ENCODE results near the gene EOLA2. TPM values are rescaled to one million over a fixed set of nuclear protein-coding genes. Genes with fewer than 3 reads are reported as not detected.
"Not testable (repeated sequence)": the region's sequence is repeated elsewhere in the genome, so short reads cannot be mapped to it uniquely, and the experiment has no call there.

Gene EOLA2
- total RNA-seq, 1 donor from 2014 or later: 25.5 TPM

- H3K4me1 ChIP-seq; H3K27ac ChIP-seq (replicated peaks); intact Hi-C loops (cut with micrococcal nuclease); H3K4me3 ChIP-seq; H3K36me3 ChIP-seq; H3K27me3 ChIP-seq (ENCODE audit: low read depth); H3K9me3 ChIP-seq (replicated peaks); DNase-seq: not testable (repeated sequence)
These were observed 13.9 kb downstream of the EOLA2 start for GRCh38 chrX:149924434-149924833.

- DNase-seq; H3K9me3 ChIP-seq (replicated peaks); H3K4me1 ChIP-seq; H3K4me3 ChIP-seq; H3K27me3 ChIP-seq (ENCODE audit: low read depth); H3K27ac ChIP-seq (replicated peaks); intact Hi-C loops (cut with micrococcal nuclease); H3K36me3 ChIP-seq: not testable (repeated sequence)
These were observed 14.5 kb downstream of the EOLA2 start for GRCh38 chrX:149923836-149924235.

GRCh38 chrX:149916745-149917392, 21.4 kb downstream of the EOLA2 start:
- intact Hi-C loops (cut with micrococcal nuclease): no loop called here
- no peaks in the 10 kb centered on the region for H3K4me1 ChIP-seq
- H3K9me3 ChIP-seq (replicated peaks): peaks cover 7% of the 10 kb centered on the region
- no peaks in the 10 kb centered on the region for H3K27me3 ChIP-seq (ENCODE audit: low read depth)
- H3K27ac ChIP-seq (replicated peaks): no peak overlapping the region
- no peak overlapping the region for H3K4me3 ChIP-seq
- DNase-seq: no peak
- no peaks in the 10 kb centered on the region for H3K36me3 ChIP-seq
- TF ChIP-seq CTCF (IDR thresholded peaks at IDR 0.05; ENCODE audit: borderline replicate concordance): no peak

- no peak for TF ChIP-seq CTCF (IDR thresholded peaks at IDR 0.05; ENCODE audit: borderline replicate concordance)
- no peaks in the 10 kb centered on the region for H3K36me3 ChIP-seq
- H3K27ac ChIP-seq (replicated peaks): no peak overlapping the region
- intact Hi-C loops (cut with micrococcal nuclease): no loop called here
- H3K4me1 ChIP-seq: no peaks in the 10 kb centered on the region
- H3K9me3 ChIP-seq (replicated peaks): peaks cover 7% of the 10 kb centered on the region
- H3K4me3 ChIP-seq: no peak overlapping the region
- no peaks in the 10 kb centered on the region for H3K27me3 ChIP-seq (ENCODE audit: low read depth)
- DNase-seq: no peak
These were observed 28.1 kb downstream of the EOLA2 start for GRCh38 chrX:149910178-149910695.

- no peaks in the 10 kb centered on the region for H3K36me3 ChIP-seq
- no peak for TF ChIP-seq CTCF (IDR thresholded peaks at IDR 0.05; ENCODE audit: borderline replicate concordance)
- H3K27me3 ChIP-seq (ENCODE audit: low read depth): no peaks in the 10 kb centered on the region
- H3K27ac ChIP-seq (replicated peaks): no peak overlapping the region
- intact Hi-C loops (cut with micrococcal nuclease): no loop called here
- peaks cover 7% of the 10 kb centered on the region for H3K9me3 ChIP-seq (replicated peaks)
- no peak overlapping the region for H3K4me3 ChIP-seq
- DNase-seq: no peak
- no peaks in the 10 kb centered on the region for H3K4me1 ChIP-seq
These were observed 28.7 kb downstream of the EOLA2 start for GRCh38 chrX:149909324-149910177.

- TF ChIP-seq CTCF (IDR thresholded peaks at IDR 0.05; ENCODE audit: borderline replicate concordance): no peak
- intact Hi-C loops (cut with micrococcal nuclease): no loop called here
- Histone ChIP-seq H3K4me3 (no peak overlapping the region), H3K4me1 (no peaks in the 10 kb centered on the region), H3K27me3 (ENCODE audit: low read depth) (no peaks in the 10 kb centered on the region), H3K36me3 (no peaks in the 10 kb centered on the region), H3K27ac (replicated peaks) (no peak overlapping the region), H3K9me3 (replicated peaks) (peaks cover 7% of the 10 kb centered on the region)
- DNase-seq: no peak
These were observed 29.6 kb downstream of the EOLA2 start for GRCh38 chrX:149908727-149909126.
